CD14-positive monocyte (primary cell): Measurements from ENCODE around the gene ACSL5. TPM values are rescaled to one million over a fixed set of nuclear protein-coding genes. Genes with fewer than 3 reads are reported as not detected.
"Not testable (repeated sequence)": the region's sequence is repeated elsewhere in the genome, so short reads cannot be mapped to it uniquely, and the experiment has no call there.

Experiments used
- DNase-seq, 3 donors: peaks; one replicate each; pipeline ENCODE4 v3.0.0-alpha.2; 2011 to 2022
- H2AFZ ChIP-seq: 2 replicates; pipeline ENCODE4 v1.6.0; 2012; ENCODE audit warnings: mild to moderate bottlenecking, low read depth, low read length, inconsistent platforms; ENCODE audit not compliant: insufficient read depth, poor library complexity, severe bottlenecking
- H3K27ac ChIP-seq, 2 donors: 1 replicate in 1 of 2; 2 replicates in 1 of 2; pipeline ENCODE4 v1.5.1; 2012 to 2013; ENCODE audit warnings: low read length in 2 of 2, control low read depth in 1 of 2, inconsistent platforms in 1 of 2, low read depth in 1 of 2, mild to moderate bottlenecking in 1 of 2
- H3K27me3 ChIP-seq, 2 donors: one replicate each; pipeline versions ENCODE4 v1.6.0 to v1.6.1; 2011 to 2013; ENCODE audit warnings: low read length in 2 of 2; ENCODE audit not compliant: control insufficient read depth in 2 of 2, insufficient read depth in 2 of 2
- H3K36me3 ChIP-seq, 2 donors: replicated peaks in 1 of 2; 1 replicate in 1 of 2; 2 replicates in 1 of 2; pipeline versions ENCODE4 v1.5.1 to v1.6.1; 2012 to 2013; ENCODE audit warnings: low read length in 2 of 2, control low read depth in 1 of 2, inconsistent platforms in 1 of 2, mild to moderate bottlenecking in 1 of 2; ENCODE audit not compliant: insufficient read depth in 2 of 2, control insufficient read depth in 1 of 2
- H3K4me1 ChIP-seq, 2 donors: 1 replicate in 1 of 2; 2 replicates in 1 of 2; pipeline versions ENCODE4 v1.5.1 to v1.6.1; 2012 to 2013; ENCODE audit warnings: low read length in 2 of 2, control low read depth in 1 of 2, inconsistent platforms in 1 of 2, mild to moderate bottlenecking in 1 of 2, moderate library complexity in 1 of 2; ENCODE audit not compliant: insufficient read depth in 2 of 2, control insufficient read depth in 1 of 2
- H3K4me2 ChIP-seq: replicated peaks from 2 replicates; pipeline ENCODE3; 2012; ENCODE audit warnings: low read length, moderate library complexity, mild to moderate bottlenecking; ENCODE audit not compliant: poor library complexity, severe bottlenecking; ENCODE audit errors: extremely low read depth
- H3K4me3 ChIP-seq, 3 experiments: fragments of 200-600 bp in 1 of 3; sonication (generic) in 1 of 3; replicated peaks in 1 of 3; 1 replicate in 2 of 3; 2 replicates in 1 of 3; pipeline ENCODE4 v1.5.1; 2011 to 2013; ENCODE audit warnings: low read length in 3 of 3, mild to moderate bottlenecking in 3 of 3, control low read depth in 2 of 3, low read depth in 2 of 3, inconsistent platforms in 1 of 3, moderate library complexity in 1 of 3
- H3K79me2 ChIP-seq: 2 replicates; pipeline ENCODE4 v1.6.0; 2012; ENCODE audit warnings: mild to moderate bottlenecking, control low read depth, inconsistent platforms, low read length, moderate library complexity; ENCODE audit not compliant: insufficient read depth
- H3K9ac ChIP-seq: 2 replicates; pipeline ENCODE4 v1.6.0; 2017; ENCODE audit warnings: low read length, mild to moderate bottlenecking; ENCODE audit not compliant: insufficient read depth, poor library complexity, severe bottlenecking
- H3K9me3 ChIP-seq, 2 donors: replicated peaks in 1 of 2; 1 replicate in 1 of 2; 2 replicates in 1 of 2; pipeline versions ENCODE4 v1.5.1 to v1.6.1; 2012 to 2013; ENCODE audit warnings: low read length in 2 of 2, control low read depth in 1 of 2; ENCODE audit not compliant: control insufficient read depth in 1 of 2, insufficient read depth in 1 of 2
- H4K20me1 ChIP-seq: 2 replicates; pipeline ENCODE4 v1.6.0; 2012; ENCODE audit warnings: mild to moderate bottlenecking, low read length, control low read depth, moderate library complexity; ENCODE audit not compliant: insufficient read depth
- H3K27ac Mint-ChIP-seq, 7 donors: one replicate each; pipeline ENCODE4 v1.8.0; 2020; ENCODE audit warnings: mild to moderate bottlenecking in 7 of 7, mixed read lengths in 7 of 7, moderate library complexity in 6 of 7, inconsistent platforms in 2 of 7
- H3K27me3 Mint-ChIP-seq, 3 donors: one replicate each; pipeline ENCODE4 v1.8.0; 2021 to 2022; ENCODE audit warnings: low read depth in 3 of 3, mild to moderate bottlenecking in 3 of 3, mixed read lengths in 3 of 3, moderate library complexity in 3 of 3, inconsistent platforms in 1 of 3
- H3K36me3 Mint-ChIP-seq, 2 donors: one replicate each; pipeline ENCODE4 v1.8.0; 2020; ENCODE audit warnings: mixed read lengths in 2 of 2, inconsistent platforms in 1 of 2, mild to moderate bottlenecking in 1 of 2
- H3K4me1 Mint-ChIP-seq: one replicate; pipeline ENCODE4 v1.8.0; 2020; ENCODE audit warnings: mild to moderate bottlenecking, mixed read lengths
- H3K4me3 Mint-ChIP-seq, 2 donors: one replicate each; pipeline ENCODE4 v1.8.0; 2020; ENCODE audit warnings: mild to moderate bottlenecking in 2 of 2, mixed read lengths in 2 of 2, moderate library complexity in 1 of 2
- H3K9me3 Mint-ChIP-seq, 7 donors: one replicate each; pipeline ENCODE4 v1.8.0; 2020 to 2022; ENCODE audit warnings: mixed read lengths in 7 of 7, mild to moderate bottlenecking in 6 of 7, moderate library complexity in 6 of 7, inconsistent platforms in 2 of 7
- CTCF ChIP-seq: fragments of 200-600 bp; IDR thresholded peaks from one replicate; pipeline ENCODE4 v1.8.0; 2022; ENCODE audit warnings: antibody characterized with exemption, mild to moderate bottlenecking
- WGBS: methylation state at CpG from one replicate; pipeline ENCODE4 v1.1.5; 2013; ENCODE audit warnings: missing lambda C conversion rate; ENCODE audit not compliant: insufficient coverage; 5-methylcytosine and 5-hydroxymethylcytosine counted together
- intact Hi-C, 2 donors: fragments of 100-400 bp; cut with micrococcal nuclease; formaldehyde crosslinking; loops; one replicate each; pipeline versions ENCODE4 v1.15.0 to v1.15.1; 2023
- polyA plus RNA-seq, 3 donors: library from polyadenylated mRNA; depleted of rRNA in 1 of 3; unstranded in 2 of 3; stranded (reverse) in 1 of 3; fragments of 300-500 nt in 2 of 3; fragments of >200 nt in 1 of 3; fragmentation: Illumina TruSeq in 2 of 3; gene quantifications; 1 replicate in 2 of 3; 2 replicates in 1 of 3; pipeline ENCODE4 v1.2.3, GENCODE V29; 2012 to 2021

ACSL5 gene
- polyA plus RNA-seq, 3 donors = 27.5 to 44.4 (median 37.5) TPM

- Histone ChIP-seq H3K9ac (no peak overlapping the region), H3K79me2 (no peaks in the 10 kb centered on the region), H3K27ac (no peak overlapping the region), H3K9me3 (no peaks in the 10 kb centered on the region), H3K36me3 (no peaks in the 10 kb centered on the region), H3K27me3 (peaks cover 0 to 2% of the 10 kb centered on the region in 2 donors), H2AFZ (no peak overlapping the region), H4K20me1 (no peaks in the 10 kb centered on the region), H3K4me3 (no peak overlapping the region), H3K4me2 (no peak overlapping the region), H3K4me1 (peaks cover 10 to 11% of the 10 kb centered on the region in 2 donors)
- Mint-ChIP-seq H3K27ac (no peak overlapping the region), H3K4me1 (peaks cover 13% of the 10 kb centered on the region), H3K9me3 (peaks cover 3 to 15% (median 11%) of the 10 kb centered on the region in 7 donors), H3K36me3 (no peaks in the 10 kb centered on the region), H3K27me3 (peaks cover 2 to 3% (median 2%) of the 10 kb centered on the region in 3 donors), H3K4me3 (no peak overlapping the region)
- DNase-seq = no peak
- WGBS = 97% methylated on average over 9 of the region's 15 CpGs
- TF ChIP-seq CTCF = no peak
- intact Hi-C loops = no loop called here
These were observed 3.5 kb upstream of the ACSL5 start for GRCh38 chr10:112370424-112370819.

DNA sequence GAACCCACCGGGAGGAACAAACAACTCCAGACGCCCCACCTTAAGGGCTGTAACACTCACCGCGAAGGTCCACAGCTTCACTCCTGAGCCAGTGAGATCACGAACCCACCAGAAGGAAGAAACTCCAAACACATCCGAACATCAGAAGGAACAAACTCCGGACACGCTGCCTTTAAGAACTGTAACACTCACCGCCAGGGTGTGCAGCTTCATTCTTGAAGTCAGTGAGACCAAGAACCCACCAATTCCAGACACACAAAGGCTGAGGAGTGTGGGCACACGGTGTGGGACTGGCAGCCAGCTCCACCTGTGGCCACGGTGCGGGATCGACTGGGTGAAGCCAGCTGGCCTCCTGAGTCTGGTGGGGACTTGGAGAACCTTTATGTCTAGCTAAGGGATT is 2.6 kb upstream of the ACSL5 start:
- H3K4me1 Mint-ChIP-seq = peaks cover 18% of the 10 kb centered on the region
- H3K27me3 Mint-ChIP-seq, H3K4me3 ChIP-seq, H3K36me3 Mint-ChIP-seq, H3K9me3 ChIP-seq, H3K36me3 ChIP-seq, H3K27ac Mint-ChIP-seq, intact Hi-C loops, H3K9ac ChIP-seq, H3K27ac ChIP-seq, DNase-seq, H3K27me3 ChIP-seq, H4K20me1 ChIP-seq, H3K79me2 ChIP-seq, H2AFZ ChIP-seq, H3K4me3 Mint-ChIP-seq, H3K4me2 ChIP-seq: not testable (repeated sequence)
- peaks cover 15 to 16% of the 10 kb centered on the region in 2 donors for H3K4me1 ChIP-seq
- WGBS = 100% methylated on average over 4 of the region's 13 CpGs
- H3K9me3 Mint-ChIP-seq = peaks cover 3 to 16% (median 11%) of the 10 kb centered on the region in 7 donors

- H3K27ac ChIP-seq, intact Hi-C loops, H3K4me3 ChIP-seq, H3K4me3 Mint-ChIP-seq, H3K27me3 ChIP-seq, H3K9me3 ChIP-seq, H3K36me3 ChIP-seq, H3K27me3 Mint-ChIP-seq, H2AFZ ChIP-seq, H3K27ac Mint-ChIP-seq, H4K20me1 ChIP-seq, H3K4me2 ChIP-seq, H3K9ac ChIP-seq, H3K36me3 Mint-ChIP-seq, DNase-seq: not testable (repeated sequence)
- peaks cover 25% of the 10 kb centered on the region in 2 donors for H3K4me1 ChIP-seq
- Mint-ChIP-seq H3K9me3 (peaks cover 3 to 16% (median 11%) of the 10 kb centered on the region in 7 donors), H3K4me1 (peaks cover 25% of the 10 kb centered on the region)
- 98% methylated on average over 8 of the region's 11 CpGs for WGBS
- H3K79me2 ChIP-seq = peaks cover 11% of the 10 kb centered on the region
These were observed 1.6 kb upstream of the ACSL5 start for GRCh38 chr10:112372182-112372810.
